ENCODE data around the gene IGDCC3. TPM values are rescaled to one million over a fixed set of nuclear protein-coding genes. Genes with fewer than 3 reads are reported as not detected.

IGDCC3 gene
- total RNA-seq, 1 experiment from 2014 or later = 0.32 TPM

DNA sequence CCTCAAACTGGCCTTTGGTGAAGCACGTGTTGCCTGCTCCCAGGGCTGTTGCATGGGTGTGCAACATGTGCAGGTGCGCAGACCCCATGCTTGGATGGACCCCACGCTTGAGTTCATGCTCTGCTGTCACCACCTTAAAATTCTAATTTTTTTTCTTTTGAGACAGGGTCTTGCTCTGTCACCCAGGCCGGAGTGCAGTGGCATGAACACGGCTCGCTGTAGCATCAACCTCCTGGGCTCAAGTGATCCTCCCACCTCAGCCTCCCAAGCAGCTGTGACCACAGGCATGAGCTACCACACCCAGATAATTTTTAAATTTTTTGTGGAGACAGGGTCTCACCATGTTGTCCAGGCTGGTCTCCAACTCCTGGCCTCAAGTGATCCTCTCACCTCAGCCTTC is 9.1 kb upstream of the IGDCC3 start:
- CTCF ChIA-PET = no interaction called here
- H3K36me3 ChIP-seq (ENCODE audit: insufficient read depth, low read length, poor library complexity, severe bottlenecking) = no peaks in the 10 kb centered on the region
- H3K4me1 ChIP-seq (ENCODE audit: insufficient read depth, low read length, poor library complexity, severe bottlenecking) = peaks cover 9% of the 10 kb centered on the region
- no peaks in the 10 kb centered on the region for H3K27me3 ChIP-seq (replicated peaks; ENCODE audit: insufficient read depth, low read depth, low read length, poor library complexity)
- TF ChIP-seq EZH2 (IDR thresholded peaks at IDR 0.05; ENCODE audit: borderline replicate concordance, low read depth, low read length, poor library complexity, severe bottlenecking) = no peak
- TF ChIP-seq, protein P1, sequence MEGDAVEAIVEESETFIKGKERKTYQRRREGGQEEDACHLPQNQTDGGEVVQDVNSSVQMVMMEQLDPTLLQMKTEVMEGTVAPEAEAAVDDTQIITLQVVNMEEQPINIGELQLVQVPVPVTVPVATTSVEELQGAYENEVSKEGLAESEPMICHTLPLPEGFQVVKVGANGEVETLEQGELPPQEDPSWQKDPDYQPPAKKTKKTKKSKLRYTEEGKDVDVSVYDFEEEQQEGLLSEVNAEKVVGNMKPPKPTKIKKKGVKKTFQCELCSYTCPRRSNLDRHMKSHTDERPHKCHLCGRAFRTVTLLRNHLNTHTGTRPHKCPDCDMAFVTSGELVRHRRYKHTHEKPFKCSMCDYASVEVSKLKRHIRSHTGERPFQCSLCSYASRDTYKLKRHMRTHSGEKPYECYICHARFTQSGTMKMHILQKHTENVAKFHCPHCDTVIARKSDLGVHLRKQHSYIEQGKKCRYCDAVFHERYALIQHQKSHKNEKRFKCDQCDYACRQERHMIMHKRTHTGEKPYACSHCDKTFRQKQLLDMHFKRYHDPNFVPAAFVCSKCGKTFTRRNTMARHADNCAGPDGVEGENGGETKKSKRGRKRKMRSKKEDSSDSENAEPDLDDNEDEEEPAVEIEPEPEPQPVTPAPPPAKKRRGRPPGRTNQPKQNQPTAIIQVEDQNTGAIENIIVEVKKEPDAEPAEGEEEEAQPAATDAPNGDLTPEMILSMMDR (conservative IDR thresholded peaks at IDR 0.05; ENCODE audit: low read depth, low read length) = no peak
- DNase-seq (ENCODE audit: low spot score) = no peak
- H3K27ac ChIP-seq (ENCODE audit: low read depth, low read length, poor library complexity, severe bottlenecking) = no peak overlapping the region
- H3K9me3 ChIP-seq (ENCODE audit: low read depth, low read length, poor library complexity, severe bottlenecking) = no peaks in the 10 kb centered on the region
- POLR2A ChIA-PET (ENCODE audit: low non-redundant PET) = no interaction called here
- no peak overlapping the region for H3K4me3 ChIP-seq (ENCODE audit: low read depth, low read length, poor library complexity, severe bottlenecking)
- intact Hi-C loops (cut with micrococcal nuclease; ENCODE audit: unreplicated experiment) = loop anchor here (10.0 kb wide), 1 partner anchor 352 kb away; no protein-coding TSS in a partner anchor
- no TSS peak for BruUV-seq (replicated peaks)

DNA sequence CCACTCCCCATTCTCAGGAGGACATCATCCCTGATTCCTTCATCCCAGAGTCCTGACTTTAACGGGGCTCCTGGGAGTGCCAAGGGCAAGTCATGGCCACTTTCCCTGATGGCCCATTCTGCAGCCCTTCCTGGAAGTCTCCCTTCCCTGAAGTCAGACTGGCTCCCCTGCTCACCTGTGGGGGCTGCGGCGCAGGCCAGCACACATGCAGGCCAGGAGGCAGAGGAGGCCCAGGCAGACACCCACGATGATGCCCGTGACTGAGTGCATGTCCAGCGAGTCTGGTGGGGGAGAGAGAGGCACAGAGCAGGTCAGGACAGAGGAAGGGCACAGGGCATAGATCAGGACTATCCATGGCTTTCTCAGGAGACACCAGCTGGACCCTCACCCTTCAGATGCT is 8.6 kb upstream of the IGDCC3 start:
- no peaks in the 10 kb centered on the region for H3K27me3 ChIP-seq (replicated peaks; ENCODE audit: insufficient read depth, low read depth, low read length, poor library complexity)
- CTCF ChIA-PET = interaction anchor here (1.9 kb wide), 1 partner anchor 67 kb away, joined by 16 read pairs; no protein-coding TSS in a partner anchor
- POLR2A ChIA-PET (ENCODE audit: low non-redundant PET) = no interaction called here
- intact Hi-C loops (cut with micrococcal nuclease; ENCODE audit: unreplicated experiment) = loop anchor here (10.0 kb wide), 1 partner anchor 352 kb away; no protein-coding TSS in a partner anchor
- no peaks in the 10 kb centered on the region for H3K9me3 ChIP-seq (ENCODE audit: low read depth, low read length, poor library complexity, severe bottlenecking)
- H3K36me3 ChIP-seq (ENCODE audit: insufficient read depth, low read length, poor library complexity, severe bottlenecking) = no peaks in the 10 kb centered on the region
- TF ChIP-seq EZH2 (IDR thresholded peaks at IDR 0.05; ENCODE audit: borderline replicate concordance, low read depth, low read length, poor library complexity, severe bottlenecking) = no peak
- TF ChIP-seq, protein P1 (conservative IDR thresholded peaks at IDR 0.05; ENCODE audit: low read depth, low read length) = no peak
- no peak overlapping the region for H3K27ac ChIP-seq (ENCODE audit: low read depth, low read length, poor library complexity, severe bottlenecking)
- H3K4me3 ChIP-seq (ENCODE audit: low read depth, low read length, poor library complexity, severe bottlenecking) = no peak overlapping the region
- peaks cover 9% of the 10 kb centered on the region for H3K4me1 ChIP-seq (ENCODE audit: insufficient read depth, low read length, poor library complexity, severe bottlenecking)
- DNase-seq (ENCODE audit: low spot score) = no peak
- BruUV-seq (replicated peaks) = no TSS peak

DNA sequence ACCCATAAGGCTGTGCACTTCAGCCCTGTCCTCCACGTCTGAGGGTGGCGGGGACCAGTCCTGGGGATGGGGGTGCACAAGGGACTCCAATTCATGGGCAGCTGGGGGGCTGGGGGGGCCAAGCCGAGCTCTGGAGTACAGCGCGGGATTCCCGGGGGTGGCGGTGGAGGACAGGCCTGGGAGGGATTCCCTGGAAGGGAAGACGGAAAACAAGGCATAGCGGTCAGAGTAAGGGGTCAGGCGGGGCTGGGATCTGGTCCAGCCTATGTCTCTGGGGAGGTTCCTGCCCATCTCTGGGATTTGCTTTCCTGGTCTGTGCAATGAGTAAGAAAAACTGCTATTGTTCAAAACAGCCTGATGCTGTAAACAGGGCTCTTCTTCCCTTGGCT is 8.1 kb upstream of the IGDCC3 start:
- Histone ChIP-seq H3K4me1 (ENCODE audit: insufficient read depth, low read length, poor library complexity, severe bottlenecking) (peaks cover 9% of the 10 kb centered on the region), H3K36me3 (ENCODE audit: insufficient read depth, low read length, poor library complexity, severe bottlenecking) (no peaks in the 10 kb centered on the region), H3K9me3 (ENCODE audit: low read depth, low read length, poor library complexity, severe bottlenecking) (no peaks in the 10 kb centered on the region), H3K27me3 (replicated peaks; ENCODE audit: insufficient read depth, low read depth, low read length, poor library complexity) (no peaks in the 10 kb centered on the region), H3K4me3 (ENCODE audit: low read depth, low read length, poor library complexity, severe bottlenecking) (no peak overlapping the region), H3K27ac (ENCODE audit: low read depth, low read length, poor library complexity, severe bottlenecking) (no peak overlapping the region)
- ChIA-PET CTCF (interaction anchor here (1.1 to 1.9 kb wide), 2 partner anchors 67 to 80 kb away, joined by 11 to 16 read pairs; no protein-coding TSS in a partner anchor), POLR2A (ENCODE audit: low non-redundant PET) (no interaction called here)
- no TSS peak for BruUV-seq (replicated peaks)
- intact Hi-C loops (cut with micrococcal nuclease; ENCODE audit: unreplicated experiment) = loop anchor here (1.0 to 10.0 kb wide), 2 partner anchors 68 to 351 kb away; no protein-coding TSS in a partner anchor
- no peak for TF ChIP-seq EZH2 (IDR thresholded peaks at IDR 0.05; ENCODE audit: borderline replicate concordance, low read depth, low read length, poor library complexity, severe bottlenecking)
- TF ChIP-seq, protein P1 (conservative IDR thresholded peaks at IDR 0.05; ENCODE audit: low read depth, low read length) = no peak; the same call in 1 of the 2 replicates
- DNase-seq (ENCODE audit: low spot score) = no peak

Data from A673 (cell line).